Measurements from ENCODE around the gene HEATR5A. TPM values are rescaled to one million over a fixed set of nuclear protein-coding genes. Genes with fewer than 3 reads are reported as not detected.
A peak's percentile ranks its signal among the peaks of the same experiment; 100 is the strongest.
"Not testable (repeated sequence)": the region's sequence is repeated elsewhere in the genome, so short reads cannot be mapped to it uniquely, and the experiment has no call there.

Gene HEATR5A
- total RNA-seq, 3 donors from 2014 or later: 53.3 to 80.0 (median 56.8) TPM

DNA sequence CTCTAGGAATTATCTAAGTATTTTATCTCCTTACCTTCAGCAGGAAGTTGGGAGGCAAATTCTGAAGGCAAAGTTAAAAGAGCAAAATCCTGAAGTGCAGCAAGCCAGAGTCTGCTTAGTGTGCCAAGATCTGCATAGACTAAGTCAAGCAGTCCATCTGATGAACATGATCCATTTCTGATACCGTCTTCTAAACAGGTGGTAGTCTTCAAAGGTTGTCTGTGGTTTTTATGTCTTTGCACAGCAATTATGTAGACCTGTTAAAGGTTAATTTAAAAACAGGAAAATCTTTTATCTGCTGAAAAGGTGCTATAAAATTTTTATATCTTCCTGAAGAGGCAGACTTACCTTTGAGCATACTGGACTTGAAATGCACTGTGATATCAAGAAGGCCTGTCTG is 107.4 kb downstream of the HEATR5A start:
- H3K36me3 ChIP-seq (ENCODE audit: low read depth): peaks cover 4% of the 10 kb centered on the region
- peak; percentile 96 for ATAC-seq
- TF ChIP-seq, protein P1, sequence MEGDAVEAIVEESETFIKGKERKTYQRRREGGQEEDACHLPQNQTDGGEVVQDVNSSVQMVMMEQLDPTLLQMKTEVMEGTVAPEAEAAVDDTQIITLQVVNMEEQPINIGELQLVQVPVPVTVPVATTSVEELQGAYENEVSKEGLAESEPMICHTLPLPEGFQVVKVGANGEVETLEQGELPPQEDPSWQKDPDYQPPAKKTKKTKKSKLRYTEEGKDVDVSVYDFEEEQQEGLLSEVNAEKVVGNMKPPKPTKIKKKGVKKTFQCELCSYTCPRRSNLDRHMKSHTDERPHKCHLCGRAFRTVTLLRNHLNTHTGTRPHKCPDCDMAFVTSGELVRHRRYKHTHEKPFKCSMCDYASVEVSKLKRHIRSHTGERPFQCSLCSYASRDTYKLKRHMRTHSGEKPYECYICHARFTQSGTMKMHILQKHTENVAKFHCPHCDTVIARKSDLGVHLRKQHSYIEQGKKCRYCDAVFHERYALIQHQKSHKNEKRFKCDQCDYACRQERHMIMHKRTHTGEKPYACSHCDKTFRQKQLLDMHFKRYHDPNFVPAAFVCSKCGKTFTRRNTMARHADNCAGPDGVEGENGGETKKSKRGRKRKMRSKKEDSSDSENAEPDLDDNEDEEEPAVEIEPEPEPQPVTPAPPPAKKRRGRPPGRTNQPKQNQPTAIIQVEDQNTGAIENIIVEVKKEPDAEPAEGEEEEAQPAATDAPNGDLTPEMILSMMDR (IDR thresholded peaks at IDR 0.05): no peak

GRCh38 chr14:31312370-31312769 is 108.0 kb downstream of the HEATR5A start:
- H3K9me3 ChIP-seq; DNase-seq; ATAC-seq; H3K4me1 ChIP-seq (ENCODE audit: low read depth); H3K4me3 ChIP-seq; H3K36me3 ChIP-seq (ENCODE audit: low read depth); intact Hi-C loops (cut with DNase I, micrococcal nuclease): not testable (repeated sequence)

More for the DNA sequence above, 107.4 kb downstream of the HEATR5A start:
- Histone ChIP-seq H3K4me1 (ENCODE audit: low read depth) (peaks cover 7% of the 10 kb centered on the region), H3K9me3 (no peaks in the 10 kb centered on the region), H3K4me3 (no peak overlapping the region)
- intact Hi-C loops (cut with DNase I, micrococcal nuclease): no loop called here
- peak in 1 of 3 donors; percentile 38 for DNase-seq

GRCh38 chr14:31307618-31308017 is 112.7 kb downstream of the HEATR5A start:
- Histone ChIP-seq H3K4me1 (ENCODE audit: low read depth) (no peaks in the 10 kb centered on the region), H3K9me3 (no peaks in the 10 kb centered on the region), H3K36me3 (ENCODE audit: low read depth) (no peaks in the 10 kb centered on the region), H3K4me3 (no peak overlapping the region)
- ATAC-seq (no peak), DNase-seq (no peak)
- intact Hi-C loops (cut with DNase I, micrococcal nuclease): no loop called here
- TF ChIP-seq, protein P1 (IDR thresholded peaks at IDR 0.05): no peak

DNA sequence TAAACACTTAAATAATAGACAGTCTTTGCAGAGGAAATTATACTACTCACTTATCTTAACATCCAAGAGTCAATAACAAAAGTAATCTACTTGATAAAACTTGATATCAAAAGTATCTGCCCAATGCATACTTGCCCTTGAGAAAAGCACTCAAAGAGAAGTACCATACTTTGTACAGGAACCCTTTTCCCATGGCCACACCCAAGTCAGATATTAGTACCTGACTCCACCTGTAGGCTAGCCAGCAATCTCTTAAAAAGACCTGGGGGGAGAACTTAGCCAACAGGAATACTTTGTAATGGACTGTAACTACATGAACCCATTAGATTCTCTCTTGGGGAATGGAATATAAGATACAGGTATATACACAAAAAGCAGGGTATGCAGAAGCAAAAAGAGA is 113.2 kb downstream of the HEATR5A start:
- DNase-seq: no peak
- Histone ChIP-seq H3K9me3 (no peaks in the 10 kb centered on the region), H3K36me3 (ENCODE audit: low read depth) (no peaks in the 10 kb centered on the region), H3K4me1 (ENCODE audit: low read depth) (no peaks in the 10 kb centered on the region), H3K4me3 (no peak overlapping the region)
- no peak for ATAC-seq
- TF ChIP-seq, protein P1 (IDR thresholded peaks at IDR 0.05): no peak
- intact Hi-C loops (cut with DNase I, micrococcal nuclease): no loop called here

- intact Hi-C loops (cut with DNase I, micrococcal nuclease): no loop called here
- H3K4me3 ChIP-seq: no peak overlapping the region
- H3K9me3 ChIP-seq: no peaks in the 10 kb centered on the region
- TF ChIP-seq, protein P1 (IDR thresholded peaks at IDR 0.05): no peak
- no peaks in the 10 kb centered on the region for H3K36me3 ChIP-seq (ENCODE audit: low read depth)
- no peaks in the 10 kb centered on the region for H3K4me1 ChIP-seq (ENCODE audit: low read depth)
- DNase-seq: no peak
- no peak for ATAC-seq
Observed at GRCh38 chr14:31303654-31304053, 116.7 kb downstream of the HEATR5A start.

- no peaks in the 10 kb centered on the region for H3K9me3 ChIP-seq
- H3K4me1 ChIP-seq (ENCODE audit: low read depth): no peaks in the 10 kb centered on the region
- no peak overlapping the region for H3K4me3 ChIP-seq
- DNase-seq: no peak
- TF ChIP-seq, protein P1 (IDR thresholded peaks at IDR 0.05): no peak
- intact Hi-C loops (cut with DNase I, micrococcal nuclease): no loop called here
- H3K36me3 ChIP-seq (ENCODE audit: low read depth): no peaks in the 10 kb centered on the region
- no peak for ATAC-seq
Observed at GRCh38 chr14:31300883-31301282, 119.5 kb downstream of the HEATR5A start.

Measured in mucosa of descending colon (tissue), 3 donors.